GM19099 (cell line): Measurements from ENCODE around the gene MUC22.

Source experiments
- POLR2A ChIP-seq: IDR thresholded peaks from 3 replicates; pipeline ENCODE4 v1.6.1; 2011; ENCODE audit warnings: low read depth; ENCODE audit not compliant: insufficient read length; ENCODE audit errors: extremely low read depth

Gene MUC22

GRCh38 chr6:31020057-31020456 lies 9.8 kb downstream of the MUC22 start:
- no peak for TF ChIP-seq POLR2A

GRCh38 chr6:31025595-31025994 lies 15.3 kb downstream of the MUC22 start:
- TF ChIP-seq POLR2A, result no peak

GRCh38 chr6:31031095-31031494 lies 20.8 kb downstream of the MUC22 start:
- TF ChIP-seq POLR2A, result no peak

GRCh38 chr6:31033075-31033474 lies 22.8 kb downstream of the MUC22 start:
- no peak for TF ChIP-seq POLR2A

GRCh38 chr6:31035862-31036497 lies 25.7 kb downstream of the MUC22 start:
- TF ChIP-seq POLR2A, result no peak

GRCh38 chr6:31037169-31037568 lies 26.9 kb downstream of the MUC22 start:
- no peak for TF ChIP-seq POLR2A

- no peak for TF ChIP-seq POLR2A
Measured at GRCh38 chr6:31037682-31038081, 27.4 kb downstream of the MUC22 start.

GRCh38 chr6:31038559-31038958 lies 28.3 kb downstream of the MUC22 start:
- TF ChIP-seq POLR2A, result no peak

GRCh38 chr6:31040801-31041200 lies 30.5 kb downstream of the MUC22 start:
- no peak for TF ChIP-seq POLR2A

GRCh38 chr6:31041372-31041974 lies 31.2 kb downstream of the MUC22 start:
- TF ChIP-seq POLR2A, result no peak

- TF ChIP-seq POLR2A, result no peak
Measured at GRCh38 chr6:31042806-31043205, 32.5 kb downstream of the MUC22 start.

GRCh38 chr6:31048099-31048498 lies 37.8 kb downstream of the MUC22 start:
- no peak for TF ChIP-seq POLR2A

GRCh38 chr6:31049518-31049917 lies 39.2 kb downstream of the MUC22 start:
- TF ChIP-seq POLR2A, result no peak

GRCh38 chr6:31053873-31054272 lies 43.6 kb downstream of the MUC22 start:
- no peak for TF ChIP-seq POLR2A

- TF ChIP-seq POLR2A, result no peak
Measured at GRCh38 chr6:31055441-31055840, 45.2 kb downstream of the MUC22 start.

- no peak for TF ChIP-seq POLR2A
Measured at GRCh38 chr6:31057426-31058003, 47.2 kb downstream of the MUC22 start.
